Measurements from ENCODE around the gene YEATS2.
"Not testable (repeated sequence)": the region's sequence is repeated elsewhere in the genome, so short reads cannot be mapped to it uniquely, and the experiment has no call there.

YEATS2 gene

DNA sequence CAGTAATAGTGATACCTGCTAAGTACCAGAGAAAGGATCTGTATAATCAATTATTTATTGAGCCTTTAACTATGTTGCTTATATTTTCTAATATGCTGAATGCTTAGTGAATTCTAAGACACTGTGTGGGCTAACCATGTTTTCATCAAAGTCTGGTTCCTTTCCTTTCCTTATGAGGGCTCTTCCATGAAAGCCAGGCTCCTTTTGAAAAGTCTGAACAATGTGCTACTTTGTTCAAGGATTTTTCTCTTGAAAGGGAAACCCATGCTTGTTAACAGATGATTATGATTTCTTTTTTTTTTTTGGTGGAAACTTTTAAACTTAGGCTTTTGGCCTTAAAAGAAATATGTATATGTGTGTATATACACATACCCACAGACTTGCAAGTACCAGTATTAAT, 17.0 kb downstream of the YEATS2 start:
- no peak for DNase-seq (ENCODE audit: low read depth in 2 of 2)

DNA sequence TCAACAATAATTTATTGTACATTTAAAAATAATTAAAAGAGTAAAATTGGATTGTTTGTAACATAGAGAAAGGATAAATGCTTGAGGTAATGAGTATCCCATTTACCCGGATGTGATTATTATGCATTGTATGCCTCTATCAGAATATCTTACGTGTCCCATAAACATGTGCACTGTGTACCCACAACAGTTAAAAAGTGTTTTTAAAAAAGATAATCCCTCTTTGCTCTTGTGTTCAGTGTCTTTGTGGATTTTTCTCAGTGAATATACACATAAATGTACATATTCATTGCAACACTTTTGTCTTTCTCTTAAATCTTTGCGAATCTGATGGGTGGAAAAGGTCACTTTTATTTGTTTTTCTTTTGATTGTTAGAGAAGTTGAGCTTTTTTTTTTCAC, 20.4 kb downstream of the YEATS2 start:
- no peak for DNase-seq (ENCODE audit: low read depth in 2 of 2)

DNA sequence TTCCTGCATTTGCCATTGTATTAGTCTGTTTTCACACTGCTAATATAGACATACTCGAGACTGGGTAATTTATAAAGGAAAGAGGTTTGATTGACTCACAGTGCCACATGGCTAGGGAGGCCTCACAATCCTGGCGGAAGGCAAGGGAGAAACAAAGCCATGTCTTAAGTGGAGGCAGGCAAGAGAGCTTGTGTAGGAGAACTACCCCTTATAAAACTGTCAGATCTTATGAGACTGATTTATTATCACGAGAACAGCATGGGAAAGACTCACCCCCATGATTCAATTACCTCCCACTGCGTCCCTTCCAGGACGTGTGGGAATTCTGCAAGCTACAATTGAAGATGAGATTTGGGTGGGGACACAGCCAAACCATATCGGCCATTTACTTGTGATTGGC, 27.8 kb downstream of the YEATS2 start:
- no peak for DNase-seq (ENCODE audit: low read depth in 2 of 2)

DNA sequence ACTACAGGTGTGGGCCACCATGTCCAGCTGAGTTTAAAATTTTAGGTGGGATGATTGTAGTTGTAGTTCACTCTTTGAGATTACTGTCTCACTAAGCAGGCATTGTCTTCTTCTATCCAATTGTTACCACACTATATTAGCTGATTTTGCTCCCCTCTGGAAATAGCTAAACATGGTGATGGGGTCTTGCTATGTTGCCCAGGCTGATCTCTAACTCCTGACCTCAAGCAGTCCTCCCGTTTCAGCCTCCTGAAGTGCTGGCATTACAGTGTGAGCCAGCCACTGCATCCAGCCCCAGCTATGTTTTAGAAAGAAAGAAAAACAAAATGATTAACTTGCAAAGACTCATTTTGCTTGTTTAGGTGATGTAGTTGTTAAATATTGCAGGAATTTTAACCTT, 30.6 kb downstream of the YEATS2 start:
- no peak for DNase-seq (ENCODE audit: low read depth in 2 of 2)

DNA sequence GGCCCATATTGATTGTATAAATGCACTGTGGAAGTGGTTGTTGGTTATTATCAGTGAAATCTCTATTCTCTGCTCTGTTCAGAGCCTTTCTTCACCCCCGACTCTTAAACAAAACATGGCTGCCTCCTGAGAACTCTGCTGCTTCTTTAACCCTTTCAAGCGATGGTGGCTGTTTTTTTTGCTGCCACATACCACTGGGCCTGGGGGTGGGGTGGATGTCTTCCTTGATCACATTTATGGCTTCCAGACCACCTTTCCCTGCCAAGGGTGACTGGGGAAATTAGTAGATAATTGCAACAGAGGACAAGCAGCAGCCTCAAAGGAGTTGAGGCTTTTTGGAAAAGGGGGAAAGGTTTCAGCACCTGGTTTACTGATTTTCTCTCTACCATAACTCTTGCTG, 32.8 kb downstream of the YEATS2 start:
- no peak for DNase-seq (ENCODE audit: low read depth in 2 of 2)

DNA sequence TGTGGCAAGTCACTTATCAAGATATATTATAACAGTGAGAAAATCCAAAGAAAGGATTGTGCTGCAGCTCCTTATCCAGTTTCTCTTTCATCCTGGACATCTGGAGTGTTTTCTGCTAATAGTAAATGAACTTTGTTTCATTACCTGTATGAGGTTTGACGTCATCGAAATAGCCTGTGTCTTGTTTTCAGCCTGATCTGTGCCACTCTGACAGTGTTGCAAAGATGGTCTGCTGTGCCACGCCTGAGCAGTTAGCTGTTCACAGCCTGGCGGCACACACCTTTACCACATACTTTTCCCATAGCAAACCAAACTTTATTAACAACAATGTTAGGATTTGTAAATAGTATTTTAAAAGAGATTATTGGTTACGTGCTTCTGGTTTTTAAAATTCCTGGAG, 34.0 kb downstream of the YEATS2 start:
- no peak for DNase-seq (ENCODE audit: low read depth in 2 of 2)

DNA sequence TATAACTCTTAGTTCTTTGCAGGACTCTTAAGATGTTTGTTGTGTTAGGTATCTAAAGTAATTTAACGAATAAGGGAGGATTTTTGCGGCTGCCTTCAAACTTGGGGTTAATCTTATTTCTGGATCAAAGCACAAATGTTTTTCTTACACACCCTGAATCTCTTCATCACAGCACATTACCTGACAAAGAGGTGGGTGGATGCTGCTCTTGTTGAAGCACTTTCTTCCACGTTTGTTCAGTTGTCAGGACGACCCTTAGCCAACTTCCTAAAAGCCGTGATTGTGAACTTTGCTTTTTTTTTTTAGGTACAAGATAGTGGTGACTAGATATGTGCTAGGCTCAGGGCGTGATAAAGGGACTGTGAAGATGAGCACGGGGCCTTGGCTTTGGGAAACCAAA, 36.0 kb downstream of the YEATS2 start:
- DNase-seq (ENCODE audit: low read depth in 2 of 2): no peak

DNA sequence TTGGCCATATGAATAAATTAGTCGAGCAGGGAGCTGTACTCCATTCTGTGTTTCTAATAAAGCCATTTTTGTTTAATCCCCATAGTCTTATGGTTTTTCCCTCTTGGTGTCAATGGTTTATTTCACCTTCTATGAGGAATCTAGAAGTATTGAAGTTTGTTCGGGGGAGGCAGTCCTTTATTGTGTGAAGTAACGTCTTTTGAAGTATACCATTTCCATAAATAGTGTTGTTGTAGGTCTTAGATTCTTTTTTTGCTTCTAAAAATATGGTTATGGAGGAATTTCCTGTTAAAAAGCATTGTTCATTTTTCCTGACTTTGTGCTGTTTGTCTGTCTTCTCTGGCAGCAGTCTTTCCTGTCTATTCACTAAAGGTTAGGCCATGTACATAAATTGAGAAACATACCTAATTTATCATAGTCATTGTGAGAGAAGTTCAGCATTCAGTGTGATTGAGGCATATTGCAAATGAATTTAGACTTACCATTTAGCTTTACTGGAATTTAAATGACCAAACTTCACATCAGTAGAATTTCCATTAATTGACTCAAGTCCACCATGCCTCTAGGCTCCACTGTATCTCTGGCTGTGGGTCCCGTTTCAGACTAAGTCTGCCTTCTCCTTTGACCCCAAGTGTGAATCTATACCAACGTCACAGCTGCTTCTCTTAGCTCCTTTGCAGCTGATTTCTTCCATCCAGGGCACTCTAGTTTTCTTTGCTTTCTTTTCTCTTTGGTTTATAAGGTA, 37.3 kb downstream of the YEATS2 start:
- no peak for DNase-seq (ENCODE audit: low read depth in 2 of 2)

DNA sequence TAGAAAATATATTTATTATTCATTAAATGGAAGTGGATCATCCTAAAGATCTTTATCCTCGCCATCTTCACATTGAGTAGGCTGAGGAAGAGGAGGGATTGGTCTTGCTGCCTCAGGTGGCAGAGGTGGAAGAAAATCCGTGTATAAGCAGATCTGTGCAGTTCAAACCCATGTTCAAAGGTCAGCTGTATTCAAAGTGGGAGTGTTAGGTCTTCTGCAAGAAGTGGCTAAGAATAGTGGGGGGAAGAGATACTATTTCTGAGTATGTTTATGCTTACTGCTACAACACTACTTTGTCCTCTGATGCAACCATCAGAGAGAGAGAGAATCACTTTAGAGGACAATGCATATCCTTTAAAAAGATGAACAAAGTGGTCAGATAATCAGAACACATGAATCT, 39.5 kb downstream of the YEATS2 start:
- no peak for DNase-seq (ENCODE audit: low read depth in 2 of 2)

DNA sequence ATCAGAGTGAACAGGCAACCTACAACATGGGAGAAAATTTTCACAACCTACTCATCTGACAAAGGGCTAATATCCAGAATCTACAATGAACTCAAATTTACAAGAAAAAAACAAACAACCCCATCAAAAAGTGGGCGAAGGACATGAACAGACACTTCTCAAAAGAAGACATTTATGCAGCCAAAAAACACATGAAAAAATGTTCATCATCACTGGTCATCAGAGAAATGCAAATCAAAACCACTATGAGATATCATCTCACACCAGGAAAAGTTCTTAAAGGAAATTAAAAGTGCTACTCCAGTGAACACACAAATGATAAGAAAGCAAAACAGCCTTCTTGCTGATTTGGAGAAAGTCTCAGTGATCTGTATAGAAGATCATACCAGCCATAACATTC, 42.6 kb downstream of the YEATS2 start:
- not testable (repeated sequence) for DNase-seq (ENCODE audit: low read depth in 2 of 2)

DNA sequence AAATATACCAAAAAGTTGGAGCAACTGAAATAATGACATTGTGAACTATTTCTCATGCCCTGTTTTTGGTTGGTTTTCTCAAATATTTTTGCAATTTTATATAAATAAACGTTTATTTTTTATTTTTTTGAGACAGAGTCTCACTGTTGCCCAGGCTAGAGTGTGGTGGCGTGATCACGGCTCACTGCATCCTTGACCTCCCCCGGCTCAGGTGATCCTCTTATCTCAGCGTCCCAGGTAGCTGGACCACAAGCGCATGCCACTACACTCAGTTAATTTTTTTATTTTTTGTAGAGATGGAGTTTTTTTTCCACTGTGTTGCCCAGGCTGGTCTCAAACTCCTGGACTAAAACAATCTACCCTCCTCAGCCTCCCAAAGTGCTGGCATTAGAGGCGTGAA, 45.6 kb downstream of the YEATS2 start:
- DNase-seq (ENCODE audit: low read depth in 2 of 2): no peak

DNA sequence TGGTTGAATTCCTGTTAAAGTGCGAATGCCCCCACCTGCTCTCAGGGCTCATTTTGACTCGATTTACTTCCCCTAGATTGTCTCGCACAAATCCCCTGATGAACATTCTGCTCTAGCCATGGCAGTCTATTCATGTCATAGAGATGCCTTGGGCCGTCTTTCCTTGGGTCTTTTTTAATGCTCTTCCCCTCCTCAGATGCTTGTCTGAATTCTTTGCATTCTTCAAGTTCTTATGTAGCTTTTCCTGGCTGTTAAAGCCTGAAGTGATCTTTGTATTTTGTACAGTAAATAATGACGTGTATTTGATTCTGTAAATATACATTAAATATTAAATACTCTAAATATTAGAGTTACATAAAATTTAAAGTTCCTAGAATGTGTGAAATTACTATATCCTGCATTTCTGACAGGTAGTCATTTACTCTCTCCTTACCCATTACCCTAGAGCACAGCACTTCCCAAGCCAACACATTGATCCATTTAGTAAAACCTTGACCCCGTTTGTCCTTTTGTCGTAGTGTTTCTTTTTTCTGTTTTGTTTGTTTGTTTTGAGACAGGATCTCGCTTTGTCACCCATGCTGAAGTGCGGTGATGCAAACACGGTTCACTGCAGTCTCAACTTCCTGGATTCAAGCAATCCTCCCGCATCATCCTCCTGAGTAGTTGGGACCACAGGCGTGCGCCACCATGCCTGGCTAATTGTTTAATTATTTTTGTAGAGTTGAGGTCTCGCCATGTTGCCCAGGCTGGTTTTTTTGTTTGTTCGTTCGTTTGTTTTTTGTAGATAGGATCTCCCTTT, 47.9 kb downstream of the YEATS2 start:
- peak; percentile 23 for DNase-seq (ENCODE audit: low read depth in 2 of 2)

DNA sequence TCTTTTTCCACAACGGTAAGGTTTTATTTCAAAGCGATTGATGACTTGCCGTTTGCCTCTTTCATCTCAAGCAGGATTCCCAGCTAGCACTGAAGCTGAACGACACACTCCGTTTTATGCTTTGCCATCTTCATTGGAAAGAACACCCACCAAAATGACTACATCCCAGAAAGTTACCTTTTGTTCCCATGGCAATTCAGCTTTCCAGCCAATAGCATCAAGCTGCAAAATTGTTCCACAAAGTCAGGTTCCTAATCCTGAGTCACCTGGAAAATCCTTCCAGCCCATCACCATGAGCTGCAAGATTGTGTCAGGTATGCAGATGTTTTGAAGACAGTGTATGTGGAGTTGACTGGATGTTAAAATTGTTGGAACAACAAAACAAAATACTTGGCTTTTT, 56.5 kb downstream of the YEATS2 start:
- DNase-seq (ENCODE audit: low read depth in 2 of 2): no peak

DNA sequence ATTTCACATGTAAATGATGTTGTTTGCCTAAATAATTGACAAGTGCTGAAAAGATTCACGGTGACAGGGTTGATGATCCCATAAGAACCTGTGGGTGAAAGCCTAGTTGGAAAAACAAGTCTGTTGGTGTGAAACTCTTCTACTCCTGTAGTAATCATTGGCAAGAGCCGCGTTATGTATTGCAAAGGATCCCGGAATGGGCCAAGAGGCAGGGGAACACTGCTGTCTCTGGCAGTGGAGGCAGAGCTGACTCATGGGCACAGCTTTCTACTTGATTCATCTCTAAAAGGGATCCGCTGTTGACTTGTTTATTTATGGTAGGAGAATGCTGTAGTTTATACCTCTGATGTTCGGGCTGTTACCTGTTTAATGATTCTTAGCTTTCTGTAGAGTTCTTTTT, 64.7 kb downstream of the YEATS2 start:
- DNase-seq (ENCODE audit: low read depth in 2 of 2): no peak

DNA sequence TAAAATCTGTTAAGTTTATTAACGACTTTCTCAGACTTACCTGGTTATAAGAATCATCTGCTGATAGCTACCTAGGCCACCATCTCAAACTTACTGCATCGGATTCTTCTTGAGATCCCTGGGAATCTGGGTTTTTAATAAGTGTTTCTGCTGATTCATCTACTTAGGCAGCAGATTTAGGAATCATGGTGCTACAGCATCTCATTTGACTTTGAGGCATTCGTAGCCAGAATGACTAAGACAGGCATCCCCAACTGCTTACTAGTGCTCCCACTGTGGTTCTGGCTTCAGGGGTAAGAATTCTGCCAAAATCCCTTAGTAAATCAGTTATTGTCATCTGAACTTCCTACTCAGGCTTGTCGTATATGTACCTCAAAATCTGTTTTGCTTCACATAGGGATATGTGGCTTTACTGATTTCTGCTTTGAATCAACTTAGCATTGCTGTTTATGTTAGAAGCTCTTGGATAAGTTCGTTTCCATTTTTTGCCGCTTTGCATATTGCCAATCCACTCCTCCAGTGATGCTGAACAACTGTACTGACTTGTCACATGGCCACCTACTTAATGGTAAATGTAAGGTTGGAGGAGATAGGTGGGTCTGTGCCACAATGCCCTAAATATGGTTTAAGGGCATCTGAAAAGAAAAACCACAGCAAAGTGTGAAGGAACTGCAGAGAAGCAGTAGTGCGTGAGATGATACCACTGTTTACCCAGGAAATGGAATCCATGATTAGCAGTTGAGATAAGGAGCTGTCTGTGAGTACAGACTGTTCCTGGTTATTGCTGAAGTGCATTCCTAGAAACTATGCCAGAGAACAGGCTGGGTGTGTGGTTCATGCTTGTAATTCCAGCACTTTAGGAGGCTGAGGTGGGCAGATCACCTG, 67.5 kb downstream of the YEATS2 start:
- DNase-seq (ENCODE audit: low read depth in 2 of 2): no peak

DNA sequence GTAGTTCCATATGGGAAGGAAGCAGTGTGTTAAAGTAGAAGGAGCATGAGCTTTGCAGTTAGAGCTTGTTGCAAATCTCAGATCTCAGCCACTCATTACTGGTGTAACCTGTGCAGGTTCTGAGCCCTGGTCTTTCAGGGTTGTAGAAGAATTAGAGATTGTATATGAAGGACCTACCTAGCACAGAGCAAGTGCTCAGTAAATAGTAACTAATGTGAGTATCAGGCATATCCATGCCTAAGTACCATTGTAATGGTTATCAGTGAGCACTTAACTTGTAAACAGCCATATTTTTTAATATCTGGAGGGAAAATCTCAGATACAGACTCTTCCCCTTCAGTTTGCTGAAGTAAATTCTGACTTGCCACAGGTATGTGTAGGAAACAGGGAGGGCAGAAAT, 68.5 kb downstream of the YEATS2 start:
- DNase-seq (ENCODE audit: low read depth in 2 of 2): no peak

DNA sequence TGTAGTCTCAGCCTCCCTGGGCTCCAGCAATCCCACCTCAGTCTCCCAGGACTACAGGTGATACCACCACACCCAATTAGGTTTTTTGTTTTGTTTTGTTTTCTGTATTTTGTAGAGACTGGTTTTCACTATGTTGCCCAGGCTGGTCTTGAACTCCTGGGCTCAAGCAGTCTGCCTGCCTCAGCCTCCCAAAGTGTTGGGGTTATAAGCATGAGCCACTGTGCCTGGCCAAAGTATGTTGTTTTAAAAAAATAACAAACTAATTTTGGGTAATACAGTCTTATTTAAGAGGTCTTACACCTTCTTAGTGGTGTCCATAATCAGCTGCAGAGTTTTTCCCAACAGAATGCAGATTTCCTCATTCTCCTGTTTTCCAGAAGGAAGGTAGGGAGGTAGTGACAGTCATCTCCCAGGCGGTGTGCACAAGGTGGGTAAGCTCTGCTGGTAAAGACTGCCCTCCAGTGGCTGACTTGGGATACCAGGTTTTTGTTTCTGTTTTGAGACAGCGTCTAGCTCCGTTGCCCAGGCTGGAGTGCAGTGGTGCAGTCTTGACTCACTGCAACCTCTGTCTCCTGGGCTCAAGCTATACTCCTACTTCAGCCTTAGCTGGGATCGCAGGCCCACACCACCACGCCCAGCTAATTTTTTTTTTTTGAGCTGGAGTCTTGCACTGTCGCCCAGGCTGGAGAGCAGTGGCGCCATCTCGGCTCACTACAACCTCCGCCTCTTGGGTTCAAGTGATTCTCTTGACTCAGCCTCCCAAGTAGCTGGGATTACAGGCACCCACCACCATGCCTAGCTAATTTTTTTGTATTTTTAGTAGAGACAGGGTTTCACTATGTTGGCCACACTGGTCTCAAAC, 69.4 kb downstream of the YEATS2 start:
- peak; percentile 29 to 38 for DNase-seq (ENCODE audit: low read depth in 2 of 2)

DNA sequence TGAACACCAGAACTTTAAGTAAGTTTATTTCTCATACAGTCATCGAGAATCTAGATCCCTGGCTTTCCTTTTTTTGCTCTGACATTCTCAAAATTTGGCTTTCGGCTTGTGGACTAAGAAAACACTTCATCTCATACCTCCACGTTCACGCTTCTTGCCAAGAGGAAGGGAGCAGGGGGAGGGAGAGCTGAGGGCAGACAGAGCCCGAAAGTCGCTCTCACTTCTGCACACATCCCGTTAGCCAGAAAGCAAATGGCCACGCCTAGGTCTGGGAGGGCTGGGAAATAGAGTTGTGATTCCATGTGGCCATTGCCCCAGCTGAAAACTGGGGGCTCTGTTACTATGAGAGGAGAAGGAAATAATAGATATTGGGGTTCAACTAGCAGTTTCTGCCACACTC, 70.5 kb downstream of the YEATS2 start:
- no peak for DNase-seq (ENCODE audit: low read depth in 2 of 2)

DNA sequence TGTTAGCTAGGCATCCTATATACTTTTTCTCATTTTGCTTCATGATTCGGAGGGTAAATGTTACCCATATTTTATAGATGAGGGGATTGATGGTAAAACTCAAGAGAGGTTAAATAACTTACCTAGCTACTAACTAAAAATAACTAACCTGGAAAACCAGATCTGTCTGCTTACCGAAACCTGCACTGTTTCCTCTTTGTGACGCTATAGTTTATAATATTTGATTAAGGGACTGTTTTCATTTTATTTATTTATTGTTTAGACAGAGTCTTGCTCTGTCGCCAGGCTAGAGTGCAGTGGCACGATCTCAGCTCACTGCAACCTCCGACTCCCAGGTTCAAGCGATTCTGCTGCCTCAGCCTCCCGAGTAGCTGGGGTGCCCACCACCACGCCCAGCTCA, 71.9 kb downstream of the YEATS2 start:
- DNase-seq (ENCODE audit: low read depth in 2 of 2): no peak

DNA sequence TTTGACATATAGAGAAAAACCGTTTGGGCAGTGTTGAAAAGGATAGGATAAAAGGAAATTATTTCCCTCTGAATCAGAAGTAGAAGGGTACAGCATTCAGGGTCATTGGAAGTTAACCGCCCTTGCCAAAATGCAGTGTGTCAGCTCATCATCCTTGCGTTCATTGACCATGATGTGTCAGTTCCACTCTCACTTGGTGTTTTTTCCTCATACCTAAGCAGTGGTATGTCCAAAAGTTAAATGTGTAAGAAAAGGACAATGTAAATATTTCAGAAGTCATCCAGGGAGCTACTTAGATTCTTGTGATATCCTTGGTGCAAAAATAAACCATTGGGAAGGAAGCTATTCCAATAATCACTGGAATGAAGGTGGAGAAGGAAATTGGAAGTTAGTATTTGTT, 77.0 kb downstream of the YEATS2 start:
- DNase-seq (ENCODE audit: low read depth in 2 of 2): no peak

DNA sequence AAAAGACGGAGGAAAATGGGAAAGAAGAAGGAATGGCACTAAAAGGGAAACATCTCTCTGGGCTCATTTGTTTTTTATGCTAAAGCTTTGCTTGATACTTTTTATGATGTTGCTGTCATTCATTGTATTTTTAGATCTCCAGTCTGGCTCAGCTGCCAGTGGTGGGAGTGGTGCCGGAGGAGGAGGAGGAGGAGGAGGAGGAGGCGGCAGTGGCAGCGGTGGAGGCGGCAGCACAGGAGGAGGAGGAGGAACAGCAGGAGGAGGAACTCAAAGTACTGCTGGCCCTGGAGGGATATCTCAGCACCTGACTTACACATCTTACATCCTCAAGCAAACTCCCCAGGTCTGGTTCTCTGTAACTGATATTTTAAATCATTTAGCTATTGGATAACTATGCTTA, 78.2 kb downstream of the YEATS2 start:
- DNase-seq (ENCODE audit: low read depth in 2 of 2): no peak

DNA sequence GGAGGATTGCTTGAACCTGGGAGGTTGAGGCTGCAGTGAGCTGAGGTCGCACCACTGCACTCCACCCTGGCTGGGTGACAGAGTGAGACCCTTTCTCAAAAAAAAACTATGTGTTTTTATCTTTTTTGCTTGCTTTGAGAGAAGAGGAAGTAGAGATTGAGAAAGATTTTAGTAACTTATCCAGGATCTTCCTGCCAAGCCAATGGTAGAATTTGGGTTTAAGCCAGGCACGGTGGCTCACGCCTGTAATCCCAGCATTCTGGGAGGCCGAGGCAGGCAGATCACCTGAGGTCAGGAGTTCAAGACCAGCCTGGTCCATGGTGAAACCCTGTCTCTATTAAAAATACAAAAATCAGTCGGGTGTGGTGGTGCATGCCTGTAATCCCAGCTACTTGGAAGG, 78.9 kb downstream of the YEATS2 start:
- not testable (repeated sequence) for DNase-seq (ENCODE audit: low read depth in 2 of 2)

Measured in fibroblast of skin of left quadriceps (primary cell).